Sigmoid colon (tissue), 7 donors: ENCODE measurements around the gene PRKRIP1. TPM values are rescaled to one million over a fixed set of nuclear protein-coding genes. Genes with fewer than 3 reads are reported as not detected.

ENCODE experiments used
- DNase-seq: peaks from one replicate; pipeline ENCODE4 v3.0.0-alpha.2; 2019
- H3K27ac ChIP-seq, 4 donors: fragments of 200-600 bp; sonication (generic); one replicate each; pipeline ENCODE4 v1.5.1; 2016 to 2019; ENCODE audit warnings: mild to moderate bottlenecking in 1 of 4
- H3K27me3 ChIP-seq, 3 donors: fragments of 200-600 bp; sonication (generic); one replicate each; pipeline ENCODE4 v1.5.1; 2019; ENCODE audit warnings: mild to moderate bottlenecking in 1 of 3
- H3K36me3 ChIP-seq, 4 donors: fragments of 200-600 bp; sonication (generic); one replicate each; pipeline ENCODE4 v1.5.1; 2016 to 2019
- H3K4me1 ChIP-seq, 4 donors: fragments of 200-600 bp; sonication (generic); one replicate each; pipeline ENCODE4 v1.5.1; 2017 to 2019
- H3K4me3 ChIP-seq, 4 donors: fragments of 200-600 bp; sonication (generic); one replicate each; pipeline ENCODE4 v1.5.1; 2017 to 2019; ENCODE audit warnings: mild to moderate bottlenecking in 2 of 4, moderate library complexity in 1 of 4
- H3K9me3 ChIP-seq, 4 donors: fragments of 200-600 bp in 3 of 4; sonication (generic) in 3 of 4; one replicate each; pipeline versions ENCODE4 v1.5.1 to v1.6.1; 2013 to 2019
- CTCF ChIP-seq, 4 experiments: fragments of 450-650 bp in 3 of 4; fragments of 200-600 bp in 1 of 4; IDR thresholded peaks; one replicate each; pipeline ENCODE4 v1.5.1; 2016 to 2019; ENCODE audit warnings: antibody characterized with exemption in 4 of 4, mild to moderate bottlenecking in 3 of 4, moderate library complexity in 2 of 4
- EP300 ChIP-seq, 4 donors: sonication (generic); formaldehyde crosslinking; IDR thresholded peaks; one replicate each; pipeline ENCODE4 v1.6.1; 2017; ENCODE audit warnings: antibody characterized with exemption in 4 of 4
- POLR2A ChIP-seq, 2 donors: fragments of 450-650 bp; IDR thresholded peaks; one replicate each; pipeline ENCODE4 v1.6.1; 2016; ENCODE audit warnings: antibody characterized with exemption in 2 of 2, mild to moderate bottlenecking in 2 of 2, moderate library complexity in 2 of 2
- POLR2AphosphoS5 ChIP-seq, 4 donors: sonication (generic); formaldehyde crosslinking; IDR thresholded peaks; one replicate each; pipeline ENCODE4 v1.6.1; 2017; ENCODE audit warnings: antibody characterized with exemption in 4 of 4
- WGBS, 2 donors: extraction: QIAGEN DNeasy Blood & Tissue Kit; methylation state at CpG; one replicate each; pipeline ENCODE4 v1.1.7; 2013; 5-methylcytosine and 5-hydroxymethylcytosine counted together
- intact Hi-C: fragments of 100-400 bp; cut with DNase I; formaldehyde crosslinking; loops from one replicate; pipeline ENCODE4 v1.15.1; 2023
- polyA plus RNA-seq, 3 donors: library from polyadenylated mRNA; stranded (reverse); fragments of 200-250 nt; gene quantifications; one replicate each; pipeline ENCODE4 v1.2.3, GENCODE V29; 2013
- total RNA-seq, 4 donors: library from RNA; depleted of rRNA; stranded (reverse); fragments of >200 nt; gene quantifications; one replicate each; pipeline ENCODE4 v1.1.0, GENCODE V29; 2016
- donor health status: healthy with polysubstance abuse.
- donor health status: Bipolar disorder and iron deficiency.
- donor health status: healthy.

PRKRIP1 gene
- total and polyA plus RNA-seq, 7 donors = 9.0 to 29.9 (median 24.1) TPM

- intact Hi-C loops = no loop called here
- H3K4me3 ChIP-seq = no peak overlapping the region
- H3K9me3 ChIP-seq = no peaks in the 10 kb centered on the region
- H3K27ac ChIP-seq = no peak overlapping the region
- 50 to 80% methylated on average over 12 of the region's 12 CpGs for WGBS, 2 donors
- peaks cover 0 to 83% (median 17%) of the 10 kb centered on the region in 4 donors for H3K36me3 ChIP-seq
- DNase-seq = no peak
- H3K27me3 ChIP-seq = no peaks in the 10 kb centered on the region
- peaks cover 0 to 10% (median 5%) of the 10 kb centered on the region in 4 donors for H3K4me1 ChIP-seq
- TF ChIP-seq POLR2A (IDR thresholded peaks at IDR 0.05) = no peak
- TF ChIP-seq EP300 (IDR thresholded peaks at IDR 0.05) = no peak
- TF ChIP-seq POLR2AphosphoS5 (IDR thresholded peaks at IDR 0.05) = no peak
- no peak for TF ChIP-seq CTCF (IDR thresholded peaks at IDR 0.05)
Observed at GRCh38 chr7:102415685-102416225, 19.6 kb downstream of the PRKRIP1 start.

- no peak overlapping the region for H3K27ac ChIP-seq
- no peak for TF ChIP-seq CTCF (IDR thresholded peaks at IDR 0.05)
- no peak for TF ChIP-seq POLR2AphosphoS5 (IDR thresholded peaks at IDR 0.05)
- TF ChIP-seq POLR2A (IDR thresholded peaks at IDR 0.05) = no peak
- peaks cover 0 to 10% (median 5%) of the 10 kb centered on the region in 4 donors for H3K4me1 ChIP-seq
- H3K9me3 ChIP-seq = no peaks in the 10 kb centered on the region
- no peak for DNase-seq
- intact Hi-C loops = no loop called here
- H3K27me3 ChIP-seq = no peaks in the 10 kb centered on the region
- H3K36me3 ChIP-seq = peaks cover 0 to 83% (median 20%) of the 10 kb centered on the region in 4 donors
- WGBS, 2 donors = 87 to 91% methylated on average over 6 of the region's 6 CpGs
- no peak overlapping the region for H3K4me3 ChIP-seq
Observed at GRCh38 chr7:102416406-102416805, 20.2 kb downstream of the PRKRIP1 start.

GRCh38 chr7:102417105-102417504 is 20.9 kb downstream of the PRKRIP1 start:
- WGBS, 2 donors = 48 to 83% methylated on average over 3 of the region's 3 CpGs
- no peak for DNase-seq
- H3K27me3 ChIP-seq = no peaks in the 10 kb centered on the region
- intact Hi-C loops = no loop called here
- TF ChIP-seq POLR2A (IDR thresholded peaks at IDR 0.05) (no peak), POLR2AphosphoS5 (IDR thresholded peaks at IDR 0.05) (no peak), CTCF (IDR thresholded peaks at IDR 0.05) (no peak), EP300 (IDR thresholded peaks at IDR 0.05) (no peak)
- H3K4me3 ChIP-seq = no peak overlapping the region
- H3K4me1 ChIP-seq = peaks cover 0 to 10% (median 5%) of the 10 kb centered on the region in 4 donors
- peaks cover 0 to 81% (median 21%) of the 10 kb centered on the region in 4 donors for H3K36me3 ChIP-seq
- no peak overlapping the region for H3K27ac ChIP-seq
- no peaks in the 10 kb centered on the region for H3K9me3 ChIP-seq

- H3K4me1 ChIP-seq = no peaks in the 10 kb centered on the region
- no peaks in the 10 kb centered on the region for H3K9me3 ChIP-seq
- no peak for DNase-seq
- 92 to 95% methylated on average over 5 of the region's 5 CpGs for WGBS, 2 donors
- peaks cover 0 to 89% (median 18%) of the 10 kb centered on the region in 4 donors for H3K36me3 ChIP-seq
- no peak overlapping the region for H3K4me3 ChIP-seq
- intact Hi-C loops = no loop called here
- TF ChIP-seq EP300 (IDR thresholded peaks at IDR 0.05) = no peak
- no peak for TF ChIP-seq POLR2A (IDR thresholded peaks at IDR 0.05)
- no peak for TF ChIP-seq CTCF (IDR thresholded peaks at IDR 0.05)
- no peak for TF ChIP-seq POLR2AphosphoS5 (IDR thresholded peaks at IDR 0.05)
- H3K27ac ChIP-seq = no peak overlapping the region
- no peaks in the 10 kb centered on the region for H3K27me3 ChIP-seq
Observed at GRCh38 chr7:102418592-102418991, 22.4 kb downstream of the PRKRIP1 start.
